ACHN (cell line): ENCODE measurements around the gene WWOX.

Experiments used
- DNase-seq: peaks from one replicate; pipeline ENCODE4 v3.0.0-alpha.2; 2015
- in situ Hi-C: cut with HindIII; loops from 2 replicates; pipeline ENCODE4 v1.10.0; 2017; ENCODE audit warnings: low sequenced_read_pairs, low pct_ligation_motif_present, low pct_unique_long_range_greater_than_20kb

WWOX gene

DNA sequence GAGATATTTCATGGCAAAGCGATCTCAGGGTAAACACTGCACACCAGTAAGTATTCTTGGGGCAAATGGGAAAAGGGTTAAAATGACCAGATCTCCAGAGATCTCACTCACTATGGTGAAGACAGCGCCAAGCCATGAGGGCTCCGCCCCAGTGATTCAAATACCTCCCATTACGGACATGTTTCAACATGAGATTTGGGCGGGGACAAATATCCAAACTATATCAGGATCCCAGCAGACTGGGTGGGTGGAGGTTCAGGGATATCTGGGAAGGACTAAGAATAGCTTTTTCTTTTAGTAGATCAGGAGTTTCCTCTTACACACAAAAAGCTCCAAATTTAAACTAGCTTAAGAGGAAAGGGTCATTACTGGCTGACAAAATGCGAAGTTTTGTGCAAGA lies 181.7 kb downstream of the WWOX start:
- in situ Hi-C loops: no loop called here
- no peak for DNase-seq

DNA sequence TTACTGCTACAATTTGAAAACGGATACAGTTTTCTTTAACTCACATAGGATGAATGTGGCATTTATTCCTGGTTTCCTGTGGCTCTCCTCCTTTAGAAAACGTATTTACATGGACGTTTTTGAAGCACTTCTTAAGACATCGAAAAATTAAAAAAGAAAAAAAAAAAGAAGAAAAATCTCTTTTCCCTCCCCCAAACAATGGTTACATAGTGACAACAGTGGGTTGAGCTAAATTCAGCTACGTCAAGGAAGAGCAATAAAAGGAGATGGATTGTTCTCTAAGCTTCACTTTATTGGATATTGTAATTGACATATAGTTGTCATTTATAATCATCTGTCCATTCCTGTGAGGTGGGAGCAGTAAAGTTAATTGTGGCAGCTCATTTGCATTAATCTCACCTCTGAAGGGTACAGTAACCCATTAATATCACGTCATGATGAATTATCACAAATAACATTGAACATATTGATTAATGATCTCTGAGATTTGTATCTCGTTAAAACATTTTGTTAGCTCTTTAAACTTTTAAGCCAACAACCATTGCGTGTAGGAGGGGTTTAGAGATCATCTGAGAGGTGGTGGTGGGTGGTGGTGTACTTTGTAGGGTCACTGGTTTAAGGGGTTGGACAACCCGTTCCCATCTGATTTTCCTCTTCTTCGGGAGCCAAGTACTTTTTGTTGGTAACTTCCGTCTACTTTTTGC lies 184.2 kb downstream of the WWOX start:
- in situ Hi-C loops: no loop called here
- no peak for DNase-seq

DNA sequence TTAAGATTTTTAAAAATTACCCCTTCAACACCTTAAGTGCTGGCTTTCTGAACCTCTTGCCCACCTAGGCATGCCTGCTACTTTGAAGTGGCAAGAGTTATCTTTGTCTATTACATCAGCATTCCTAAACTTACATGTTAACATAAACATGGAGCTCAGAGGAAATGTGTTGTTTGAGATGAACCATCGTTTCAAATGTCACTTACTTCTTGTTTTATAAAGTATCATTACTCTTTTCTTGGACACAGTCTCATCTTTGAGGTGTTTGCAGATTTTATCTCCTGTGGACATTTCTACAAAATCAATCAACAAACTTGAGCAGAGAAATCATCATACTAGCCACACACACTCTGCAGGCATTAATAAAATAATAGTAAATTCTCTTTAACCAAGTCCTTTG lies 184.9 kb downstream of the WWOX start:
- in situ Hi-C loops: no loop called here
- DNase-seq: no peak

DNA sequence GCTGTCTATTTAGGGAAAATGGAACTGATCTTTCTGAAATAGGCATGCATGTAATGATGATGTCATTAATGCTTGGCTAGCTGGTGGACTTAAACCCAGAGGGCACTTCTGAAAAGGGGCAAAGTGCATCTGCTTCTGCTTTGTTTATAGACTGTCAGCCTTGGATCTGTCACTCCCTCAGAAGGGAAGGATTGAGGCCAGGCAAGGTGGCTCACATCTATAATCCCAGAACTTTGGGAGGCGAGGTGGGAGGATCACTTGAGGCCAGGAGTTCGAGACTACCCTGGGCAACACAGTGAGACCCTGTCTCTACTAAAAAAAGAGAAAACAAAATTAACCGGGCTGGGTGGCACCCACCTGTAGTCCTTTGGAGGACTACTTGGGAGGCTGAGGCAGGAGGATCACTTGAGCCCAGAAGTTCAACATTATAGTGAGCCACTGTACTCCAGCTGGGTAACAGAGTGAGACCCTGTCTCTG lies 185.5 kb downstream of the WWOX start:
- DNase-seq: no peak
- in situ Hi-C loops: no loop called here

DNA sequence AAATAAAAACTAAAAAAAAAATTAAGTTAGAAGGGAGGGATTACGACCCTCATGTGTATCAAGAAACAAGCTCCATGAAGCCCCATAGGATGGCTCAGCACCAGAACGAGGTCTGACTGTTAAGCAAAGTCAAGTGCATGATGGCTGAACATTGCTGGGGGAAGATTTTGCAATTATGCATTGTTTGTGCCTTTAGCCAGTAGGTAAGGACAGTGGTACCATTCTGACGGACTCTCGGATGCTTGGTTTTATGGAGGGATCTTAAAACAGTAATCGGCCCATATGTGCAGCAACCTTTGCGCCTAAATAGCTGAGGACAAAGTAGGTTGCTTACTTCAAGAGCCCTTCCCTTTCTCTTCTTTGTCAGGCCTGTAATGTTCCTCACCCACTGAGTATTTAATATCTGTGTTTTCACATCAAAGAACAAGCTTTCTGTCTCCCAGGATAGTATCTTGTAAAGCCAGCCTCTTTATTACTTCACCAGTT lies 186.0 kb downstream of the WWOX start:
- in situ Hi-C loops: no loop called here
- no peak for DNase-seq

DNA sequence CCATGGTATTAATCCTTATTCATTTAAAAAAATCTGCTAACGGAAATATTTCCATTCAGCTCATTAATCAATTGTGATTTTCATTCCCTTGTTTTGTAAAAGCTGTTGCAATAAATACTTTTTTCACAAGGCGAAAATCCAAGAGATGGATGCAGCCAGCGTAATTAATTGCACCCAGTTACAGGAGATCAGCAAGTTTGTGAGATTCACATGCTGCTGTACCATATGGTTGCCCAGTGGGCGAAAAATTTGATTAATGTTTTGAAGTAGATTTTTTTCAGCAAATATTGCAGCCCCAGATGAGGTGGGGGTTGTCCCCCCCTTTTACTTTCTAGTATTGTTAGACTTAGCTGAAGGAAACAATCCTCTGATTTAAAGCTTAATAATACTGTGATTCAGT lies 186.6 kb downstream of the WWOX start:
- in situ Hi-C loops: no loop called here

DNA sequence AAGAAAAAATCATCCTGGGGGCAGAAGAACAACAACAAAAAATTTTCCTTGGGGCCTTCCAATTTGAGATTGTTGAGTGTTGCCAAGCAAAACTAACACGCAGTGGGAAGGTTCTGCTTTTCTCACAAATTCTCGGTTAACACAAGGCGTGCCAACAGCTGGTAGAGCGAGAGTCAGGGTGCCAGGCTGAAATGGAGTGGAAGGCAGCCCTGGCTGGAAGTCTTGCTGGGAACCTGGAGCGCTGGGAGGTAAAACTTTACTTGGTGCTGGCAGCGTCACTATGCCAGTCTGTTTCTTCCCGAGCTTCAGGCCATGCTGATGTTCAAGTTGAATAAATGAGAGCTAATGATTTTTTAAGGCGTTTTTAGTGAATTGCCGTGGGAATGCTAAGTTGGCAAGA lies 189.4 kb downstream of the WWOX start:
- no peak for DNase-seq
- in situ Hi-C loops: no loop called here

More for the DNA sequence above, 186.6 kb downstream of the WWOX start:
- no peak for DNase-seq

DNA sequence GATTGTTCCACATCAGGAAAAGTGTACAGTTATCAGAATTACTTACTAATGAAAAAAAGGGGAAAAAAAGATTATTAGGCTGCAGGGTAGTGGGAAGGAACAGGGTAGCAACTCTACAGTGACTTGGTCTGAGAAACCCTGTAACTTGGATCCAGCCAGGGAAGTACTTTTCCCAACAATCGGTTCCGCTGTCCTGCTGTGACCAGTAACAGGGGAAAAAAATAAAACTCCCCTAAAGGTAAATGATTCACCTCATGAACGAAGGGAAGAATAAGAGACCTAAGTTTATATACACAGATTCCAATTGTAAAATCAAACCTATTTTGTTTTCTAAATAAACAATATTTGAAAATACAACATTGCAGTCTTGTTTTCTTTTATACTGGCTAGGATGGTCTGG lies 189.9 kb downstream of the WWOX start:
- DNase-seq: no peak
- in situ Hi-C loops: no loop called here

DNA sequence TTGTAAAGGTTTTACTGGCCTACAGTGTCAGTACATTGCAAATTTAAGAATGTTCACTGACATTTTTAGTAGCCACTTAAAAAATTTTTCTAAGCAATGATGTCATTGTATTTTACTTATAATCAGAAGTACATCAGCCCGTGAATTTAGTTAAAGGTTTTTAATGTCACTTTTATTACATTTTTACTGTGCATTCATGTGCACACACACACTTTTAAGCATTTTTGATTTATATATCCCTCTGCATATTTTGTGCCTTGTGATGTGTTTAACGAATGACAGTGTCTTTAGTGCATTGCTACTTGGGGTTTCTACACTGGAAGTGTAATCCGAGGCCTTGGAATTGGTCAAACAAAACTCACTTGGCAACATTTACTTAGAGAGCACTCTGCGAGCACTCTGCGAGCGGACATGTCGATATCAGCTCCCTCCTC lies 190.4 kb downstream of the WWOX start:
- DNase-seq: no peak
- in situ Hi-C loops: no loop called here

DNA sequence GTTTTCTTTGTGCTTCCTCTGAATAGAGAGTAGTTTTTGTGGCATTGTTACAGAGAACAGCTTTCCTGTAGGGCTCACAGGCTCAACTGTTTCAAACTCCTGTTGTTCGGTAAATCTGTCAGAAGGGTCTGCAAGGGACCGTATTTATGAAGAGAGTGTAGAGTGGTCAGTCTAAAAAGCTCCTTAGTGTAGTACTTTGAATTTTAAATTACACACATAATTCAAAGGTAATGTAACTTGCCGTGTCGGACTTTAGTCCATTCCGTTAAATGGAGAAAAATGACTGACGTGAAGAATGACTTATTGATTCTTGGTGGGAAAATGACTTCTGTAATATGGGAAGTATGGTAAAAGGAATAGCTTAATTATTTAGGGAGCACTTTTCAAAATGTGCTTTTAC lies 190.9 kb downstream of the WWOX start:
- no peak for DNase-seq
- in situ Hi-C loops: no loop called here

DNA sequence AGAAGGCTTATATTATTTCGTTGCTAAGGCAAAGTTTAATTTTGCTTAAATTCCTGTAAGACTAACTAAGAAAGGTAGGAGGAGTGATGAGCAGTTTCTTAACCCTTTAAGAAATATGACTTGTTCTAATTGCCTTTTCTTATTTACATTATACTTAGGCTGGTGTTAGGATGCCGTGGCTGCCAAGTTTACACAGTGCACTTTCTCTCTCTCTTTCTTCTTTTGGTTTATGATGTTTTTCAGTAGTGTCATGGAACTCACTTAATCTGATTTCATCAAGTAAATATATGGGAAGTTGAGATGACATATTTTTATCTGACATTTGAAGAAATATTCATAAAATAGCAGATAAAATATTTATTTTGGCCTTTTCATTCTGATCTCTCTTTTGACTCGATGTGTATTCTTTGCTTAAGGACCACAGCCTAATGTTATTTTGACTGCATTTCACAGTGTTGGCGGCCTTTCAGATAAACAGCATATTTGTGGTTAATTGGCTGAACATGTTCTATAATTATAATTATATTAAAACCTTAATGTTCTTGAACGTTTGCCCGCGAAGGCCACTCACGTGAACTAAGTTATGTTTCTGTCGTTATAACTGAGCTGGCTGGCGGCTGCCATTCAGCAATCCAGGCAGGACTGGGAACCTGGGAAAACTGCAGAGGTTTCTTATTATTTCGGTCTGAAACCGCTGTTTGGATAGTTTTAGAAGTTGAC lies 191.6 kb downstream of the WWOX start:
- in situ Hi-C loops: no loop called here
- no peak for DNase-seq

DNA sequence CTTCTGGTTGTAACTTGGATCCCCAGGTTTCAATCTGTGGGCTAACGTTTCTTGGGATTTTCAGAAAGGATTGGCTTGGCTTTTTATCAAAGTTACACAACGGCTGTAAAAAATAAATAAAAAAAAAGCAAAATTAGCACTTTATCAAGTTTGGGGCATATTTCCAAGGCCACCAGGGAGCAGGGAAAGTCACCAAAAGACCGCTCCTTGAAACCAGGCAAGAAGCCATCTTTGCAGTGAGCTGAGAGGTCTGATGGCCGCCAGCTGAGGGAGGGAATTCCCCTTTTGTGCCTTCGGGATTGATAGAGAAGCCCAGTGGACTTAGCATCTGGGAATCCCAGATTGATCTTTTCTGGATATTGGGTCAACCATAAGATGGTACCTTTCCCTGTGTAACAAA lies 192.2 kb downstream of the WWOX start:
- in situ Hi-C loops: no loop called here
- DNase-seq: no peak

DNA sequence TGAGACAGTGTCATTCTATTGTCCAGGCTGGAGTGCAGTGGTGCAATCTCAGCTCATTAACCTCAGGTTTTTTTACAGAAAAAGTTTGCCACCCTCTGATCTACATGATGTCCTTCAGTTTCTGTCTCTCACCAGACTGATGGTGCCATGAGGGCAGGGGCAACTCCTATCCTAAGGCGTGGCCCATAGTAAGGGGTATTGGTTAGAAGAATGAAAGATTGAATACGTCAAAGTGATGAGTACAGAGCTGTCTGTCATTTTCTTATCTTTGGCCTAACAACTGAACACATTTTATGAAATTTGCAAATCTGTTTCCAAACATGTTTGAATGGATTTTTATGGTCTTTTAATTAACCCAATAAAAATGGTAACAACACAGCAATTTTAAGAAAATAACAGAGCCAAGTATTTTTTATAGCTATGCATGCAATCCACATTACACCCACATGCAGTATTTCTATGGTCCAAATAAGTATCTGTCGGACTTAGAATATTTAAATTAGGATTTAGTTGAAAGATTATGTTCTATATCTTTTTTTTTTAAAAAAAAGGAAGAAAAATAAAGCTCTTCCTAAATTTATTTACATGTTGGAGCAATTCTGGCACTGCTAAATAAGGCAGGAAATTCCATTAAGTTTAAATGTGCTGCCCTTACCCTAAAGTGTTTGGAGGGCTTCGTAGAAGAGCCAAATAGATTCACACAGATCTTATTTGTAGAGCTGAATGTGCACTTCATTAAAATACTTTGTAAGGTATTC lies 192.8 kb downstream of the WWOX start:
- in situ Hi-C loops: no loop called here
- DNase-seq: no peak

DNA sequence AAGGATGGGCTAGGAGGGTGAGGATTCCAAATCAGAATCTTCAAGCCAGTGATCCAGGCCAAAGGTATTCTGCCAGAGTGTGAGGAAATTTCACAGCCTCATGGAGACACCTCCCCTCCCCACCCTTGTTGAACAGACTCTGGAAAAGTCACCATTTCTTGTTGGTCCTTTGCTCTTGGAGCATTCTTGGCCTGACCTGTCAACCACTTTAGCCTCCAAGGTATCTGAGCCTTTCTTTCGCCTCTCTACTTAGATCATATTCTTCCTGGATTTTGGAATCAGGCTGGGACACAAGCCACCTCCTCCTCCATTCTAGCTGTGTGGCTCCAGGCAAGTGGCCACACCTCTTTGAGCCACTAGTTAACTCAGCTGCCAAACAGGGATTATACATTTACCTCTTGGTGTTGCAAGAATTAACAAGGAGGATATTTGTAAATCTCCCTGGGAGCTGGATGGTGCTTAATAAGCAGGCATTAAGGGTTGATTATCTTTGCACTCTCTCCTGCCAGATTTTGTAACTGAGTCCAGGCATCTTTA lies 193.5 kb downstream of the WWOX start:
- in situ Hi-C loops: no loop called here
- DNase-seq: peak; percentile 32

DNA sequence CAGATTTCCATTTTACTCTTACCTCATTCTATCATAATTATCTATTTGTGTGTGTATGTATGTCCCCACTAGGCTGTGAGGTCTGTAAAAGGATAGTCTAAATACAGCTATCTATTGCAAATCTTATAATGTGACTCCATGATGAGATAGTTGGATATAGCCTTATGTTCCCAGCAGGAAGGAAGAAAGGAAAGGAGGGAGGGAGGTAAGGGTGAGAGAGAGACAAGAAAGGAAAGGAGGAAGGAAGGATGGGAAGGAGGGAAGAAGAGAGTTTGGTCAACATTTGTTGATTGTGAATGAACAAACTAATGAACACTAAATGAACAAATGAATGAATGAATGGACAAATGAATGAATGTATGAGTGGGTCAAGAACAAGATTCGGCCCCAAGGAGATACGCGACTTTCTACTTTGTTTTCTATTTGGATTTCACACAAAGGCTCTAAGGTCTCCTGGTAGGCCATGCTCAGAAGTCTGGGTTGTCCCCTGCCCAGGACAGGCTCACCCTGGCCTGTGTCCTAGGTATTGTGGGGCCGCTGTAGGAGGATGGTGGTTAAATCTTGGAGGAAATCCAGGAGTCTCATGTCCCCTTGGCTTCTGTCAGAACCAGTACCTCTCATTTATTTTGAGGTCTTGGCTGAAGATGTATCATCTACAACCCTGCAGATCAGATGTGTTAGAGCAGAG lies 195.2 kb downstream of the WWOX start:
- in situ Hi-C loops: no loop called here

DNA sequence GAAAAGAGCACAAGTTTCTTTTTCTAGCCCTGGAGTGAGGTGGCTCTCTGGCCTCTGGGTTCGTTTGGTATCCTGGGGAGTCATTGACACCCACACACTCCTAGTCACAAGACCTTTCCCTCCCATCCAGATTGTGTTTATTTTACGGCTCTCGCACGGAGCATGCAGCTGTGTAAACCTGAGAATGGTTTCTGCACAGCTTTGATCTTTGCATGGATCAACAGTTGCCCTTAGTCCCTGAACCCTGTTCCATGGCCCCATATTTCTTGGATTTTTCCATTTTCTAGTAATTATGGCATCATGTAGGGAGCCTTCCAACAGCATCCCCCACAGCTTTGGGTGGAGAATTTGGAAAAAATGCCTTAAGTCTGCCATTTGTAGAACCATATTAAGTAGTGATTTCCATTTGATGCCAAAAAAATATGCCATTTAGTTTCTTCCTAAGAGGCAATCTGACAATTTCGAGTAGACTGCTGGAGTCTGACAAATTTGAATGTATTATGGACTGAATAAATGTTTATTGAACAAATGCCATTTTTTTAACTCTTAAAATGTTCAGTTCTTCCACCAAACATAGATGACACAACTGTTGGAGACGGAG lies 197.7 kb downstream of the WWOX start:
- in situ Hi-C loops: no loop called here
- DNase-seq: no peak

More for the DNA sequence above, 195.2 kb downstream of the WWOX start:
- DNase-seq: no peak

DNA sequence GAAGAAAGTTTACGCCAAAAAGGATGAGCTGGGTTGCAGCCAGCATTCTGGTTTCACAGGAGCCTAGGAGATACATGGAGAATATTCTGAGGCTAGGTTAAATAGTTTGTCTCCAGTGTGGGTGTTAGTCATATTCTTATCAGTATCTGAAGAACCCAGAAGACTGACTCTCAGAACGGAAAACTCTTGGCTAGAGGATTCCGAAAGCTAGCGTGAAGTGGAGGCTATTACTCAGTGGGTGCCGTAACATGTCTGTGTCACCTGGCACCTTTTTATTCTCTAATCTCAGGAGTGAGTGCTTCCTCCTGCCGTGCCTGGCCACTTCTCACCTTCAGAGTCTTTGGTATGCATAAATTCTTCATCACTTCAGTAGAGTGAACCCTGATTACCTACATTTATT lies 199.5 kb downstream of the WWOX start:
- in situ Hi-C loops: no loop called here
- no peak for DNase-seq

DNA sequence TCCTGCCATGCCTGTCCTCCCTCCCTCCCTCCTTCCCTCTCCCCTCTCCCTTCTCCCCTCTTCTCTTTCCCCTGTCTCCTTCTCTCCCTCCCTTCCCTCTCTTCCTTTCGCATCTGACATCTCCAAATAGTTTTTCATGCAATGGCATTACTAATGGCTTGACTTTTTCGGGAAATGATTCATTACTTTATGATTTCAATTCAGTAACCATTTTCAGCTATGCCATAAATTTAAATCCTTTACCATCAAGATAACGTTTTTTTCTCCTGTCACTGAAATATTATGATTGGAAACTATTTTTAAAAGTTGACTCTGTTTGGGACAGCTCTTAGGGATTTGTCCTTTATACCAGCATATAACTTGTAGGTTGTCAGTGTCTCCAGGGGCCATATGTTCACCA lies 201.0 kb downstream of the WWOX start:
- in situ Hi-C loops: no loop called here
- DNase-seq: no peak
